WTC11 (cell line): Measurements from ENCODE around the gene RGS5. TPM values are rescaled to one million over a fixed set of nuclear protein-coding genes. Genes with fewer than 3 reads are reported as not detected.

Source experiments
- ATAC-seq: fragments of 200-7000 bp; cut with Tn5 transposase; 2 replicates; pipeline ENCODE4 v1.10.0; 2021; ENCODE audit warnings: mild to moderate bottlenecking, moderate library complexity
- CTCF ChIA-PET: fragments of 300-600 bp; sonication (Branson Sonifier 250); formaldehyde crosslinking; loops from one replicate; lab custom pipeline; 2021; ENCODE audit warnings: antibody characterized with exemption; lab: Charles Lee
- POLR2A ChIA-PET: fragments of 350-600 bp; sonication (Branson Sonifier 250); formaldehyde crosslinking; loops from one replicate; lab custom pipeline; 2021; ENCODE audit warnings: antibody characterized with exemption; lab: Charles Lee
- DNase-seq: peaks from one replicate; pipeline ENCODE4 v3.0.0; 2021; ENCODE audit warnings: low spot score
- H3K27ac Mint-ChIP-seq: 2 replicates; pipeline ENCODE4 v1.8.0; 2021; ENCODE audit warnings: mixed read lengths
- H3K27me3 Mint-ChIP-seq: 2 replicates; pipeline ENCODE4 v1.8.0; 2021; ENCODE audit warnings: low read depth, mild to moderate bottlenecking, moderate library complexity, mixed read lengths
- H3K36me3 Mint-ChIP-seq: 2 replicates; pipeline ENCODE4 v1.8.0; 2021; ENCODE audit warnings: mixed read lengths
- H3K4me1 Mint-ChIP-seq: 2 replicates; pipeline ENCODE4 v1.8.0; 2022; ENCODE audit warnings: mixed read lengths
- H3K4me3 Mint-ChIP-seq: 2 replicates; pipeline ENCODE4 v1.8.0; 2021; ENCODE audit warnings: mild to moderate bottlenecking, moderate library complexity, mixed read lengths
- H3K9me3 Mint-ChIP-seq: 2 replicates; pipeline ENCODE4 v1.8.0; 2021; ENCODE audit warnings: mixed read lengths
- CBFB ChIP-seq: sonication (generic); formaldehyde crosslinking; IDR thresholded peaks from 2 replicates; pipeline ENCODE4 v1.8.1; 2022; ENCODE audit warnings: mild to moderate bottlenecking, low read depth, missing genetic modification reagents
- ETV6 ChIP-seq: sonication (generic); formaldehyde crosslinking; IDR thresholded peaks from 2 replicates; pipeline ENCODE4 v1.8.1; 2022; ENCODE audit warnings: mild to moderate bottlenecking, missing genetic modification reagents
- FOXJ3 ChIP-seq: sonication (generic); formaldehyde crosslinking; IDR thresholded peaks from 2 replicates; pipeline ENCODE4 v1.9.0; 2021; ENCODE audit warnings: missing genetic modification reagents, mild to moderate bottlenecking, borderline replicate concordance
- FOXK1 ChIP-seq: sonication (generic); formaldehyde crosslinking; IDR thresholded peaks from 2 replicates; pipeline ENCODE4 v1.8.0; 2022; ENCODE audit warnings: mild to moderate bottlenecking, moderate library complexity, missing genetic modification reagents
- FOXP1 ChIP-seq: sonication (generic); formaldehyde crosslinking; IDR thresholded peaks from 2 replicates; pipeline ENCODE4 v1.8.0; 2022; ENCODE audit warnings: missing genetic modification reagents, mild to moderate bottlenecking, moderate library complexity, borderline replicate concordance
- GABPB1 ChIP-seq: sonication (generic); formaldehyde crosslinking; IDR thresholded peaks from 2 replicates; pipeline ENCODE4 v1.8.1; 2023; ENCODE audit warnings: mild to moderate bottlenecking, missing genetic modification reagents
- JAZF1 ChIP-seq: fragments of 250-450 bp; sonication (Bioruptor Pico); IDR thresholded peaks from 2 replicates; pipeline ENCODE4 v1.9.0; 2021; ENCODE audit warnings: moderate library complexity, mild to moderate bottlenecking, inconsistent platforms
- KAT7 ChIP-seq: sonication (generic); formaldehyde crosslinking; IDR thresholded peaks from 2 replicates; pipeline ENCODE4 v1.8.1; 2023; ENCODE audit warnings: missing genetic modification reagents, mild to moderate bottlenecking, borderline replicate concordance
- MLX ChIP-seq: sonication (generic); formaldehyde crosslinking; IDR thresholded peaks from 2 replicates; pipeline ENCODE4 v1.8.1; 2023; ENCODE audit warnings: mild to moderate bottlenecking, missing genetic modification reagents, moderate library complexity
- MXD4 ChIP-seq: fragments of 250-450 bp; sonication (Bioruptor Pico); IDR thresholded peaks from 2 replicates; pipeline ENCODE4 v1.8.0; 2021; ENCODE audit warnings: mild to moderate bottlenecking, moderate library complexity, borderline replicate concordance
- NFYB ChIP-seq: sonication (generic); formaldehyde crosslinking; conservative IDR thresholded peaks from 2 replicates; pipeline ENCODE4 v1.8.0; 2022; ENCODE audit warnings: low read depth, missing genetic modification reagents
- PRRX2 ChIP-seq: fragments of 250-450 bp; sonication (Bioruptor Pico); IDR thresholded peaks from 2 replicates; pipeline ENCODE4 v1.8.0; 2021; ENCODE audit warnings: mild to moderate bottlenecking
- RELA ChIP-seq: sonication (generic); formaldehyde crosslinking; IDR thresholded peaks from 2 replicates; pipeline ENCODE4 v1.8.1; 2022; ENCODE audit warnings: missing genetic modification reagents, mild to moderate bottlenecking, borderline replicate concordance
- RORB ChIP-seq: fragments of 250-450 bp; sonication (Bioruptor Pico); IDR thresholded peaks from 2 replicates; pipeline ENCODE4 v1.9.0; 2021; ENCODE audit warnings: mild to moderate bottlenecking
- SP1 ChIP-seq: sonication (generic); formaldehyde crosslinking; conservative IDR thresholded peaks from 2 replicates; pipeline ENCODE4 v1.8.1; 2022; ENCODE audit warnings: missing genetic modification reagents
- TEAD4 ChIP-seq: sonication (generic); formaldehyde crosslinking; IDR thresholded peaks from 2 replicates; pipeline ENCODE4 v1.8.0; 2022; ENCODE audit warnings: mild to moderate bottlenecking, missing genetic modification reagents
- ZNF219 ChIP-seq: sonication (generic); formaldehyde crosslinking; IDR thresholded peaks from 2 replicates; pipeline ENCODE4 v1.8.0; 2023; ENCODE audit warnings: missing genetic modification reagents, mild to moderate bottlenecking, borderline replicate concordance
- ZNF317 ChIP-seq: sonication (generic); formaldehyde crosslinking; IDR thresholded peaks from 2 replicates; pipeline ENCODE4 v1.8.1; 2023; ENCODE audit warnings: low read depth, mild to moderate bottlenecking, moderate library complexity, missing genetic modification reagents, borderline replicate concordance
- ZNF396 ChIP-seq: fragments of 250-450 bp; sonication (Bioruptor Pico); IDR thresholded peaks from 2 replicates; pipeline ENCODE4 v1.8.0; 2021; ENCODE audit warnings: mild to moderate bottlenecking, moderate library complexity, borderline replicate concordance
- total RNA-seq: library from RNA; stranded (reverse); gene quantifications from 3 replicates; pipeline ENCODE4 v1.2.3, GENCODE V29; 2021
- TF ChIP-seq, protein P1 (sequence below): fragments of 250-450 bp; sonication (Bioruptor Pico); conservative IDR thresholded peaks from 2 replicates; pipeline ENCODE4 v1.9.0; 2021; ENCODE audit warnings: mild to moderate bottlenecking
- TF ChIP-seq, protein P2 (sequence below): fragments of 250-450 bp; sonication (Bioruptor Pico); IDR thresholded peaks from 2 replicates; pipeline ENCODE4 v1.9.0; 2021; ENCODE audit warnings: mild to moderate bottlenecking
- TF ChIP-seq, protein P3 (sequence below): sonication (generic); formaldehyde crosslinking; IDR thresholded peaks from 2 replicates; pipeline ENCODE4 v1.8.1; 2022; ENCODE audit warnings: low read depth, missing genetic modification reagents, borderline replicate concordance
- TF ChIP-seq, protein P4 (sequence below): sonication (generic); formaldehyde crosslinking; conservative IDR thresholded peaks from 2 replicates; pipeline ENCODE4 v1.8.1; 2022; ENCODE audit warnings: mild to moderate bottlenecking, missing genetic modification reagents

Gene RGS5
- total RNA-seq, 1 experiment from 2014 or later, result 23.6 TPM

- TF ChIP-seq MLX (no peak), FOXK1 (CRISPR knock-in tag) (no peak), KAT7 (CRISPR knock-in tag) (no peak), MXD4 (CRISPR knock-in tag) (no peak)
- TF ChIP-seq, all 79 proteins: peak for 0
Observed at GRCh38 chr1:163119707-163120106, 83.0 kb downstream of the RGS5 start (continued).

DNA sequence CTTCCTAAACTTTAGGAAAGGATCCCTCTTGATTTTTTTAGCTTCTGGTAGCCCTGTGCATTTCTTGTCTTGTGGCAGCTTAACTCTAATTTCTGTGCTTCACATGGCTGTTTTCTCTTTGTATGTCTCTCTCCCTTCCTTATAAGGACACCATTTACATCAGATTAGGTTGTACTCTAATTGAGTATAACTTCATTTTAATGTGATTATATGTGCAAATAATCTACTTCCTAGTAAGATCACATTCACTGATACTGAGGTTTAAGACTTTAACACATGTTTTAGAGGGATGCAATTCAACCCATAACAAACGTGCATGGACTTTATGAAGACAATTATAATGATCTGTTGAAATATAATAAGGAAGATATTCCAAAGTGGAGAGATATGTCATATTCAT is 86.8 kb downstream of the RGS5 start:
- no peak for DNase-seq
- Mint-ChIP-seq H3K27ac (no peak overlapping the region), H3K4me3 (no peak overlapping the region), H3K9me3 (peaks cover 4% of the 10 kb centered on the region; the same call in 1 of the 2 replicates)
- ATAC-seq, result no peak
- POLR2A ChIA-PET, result no interaction called here
- TF ChIP-seq, protein P1, sequence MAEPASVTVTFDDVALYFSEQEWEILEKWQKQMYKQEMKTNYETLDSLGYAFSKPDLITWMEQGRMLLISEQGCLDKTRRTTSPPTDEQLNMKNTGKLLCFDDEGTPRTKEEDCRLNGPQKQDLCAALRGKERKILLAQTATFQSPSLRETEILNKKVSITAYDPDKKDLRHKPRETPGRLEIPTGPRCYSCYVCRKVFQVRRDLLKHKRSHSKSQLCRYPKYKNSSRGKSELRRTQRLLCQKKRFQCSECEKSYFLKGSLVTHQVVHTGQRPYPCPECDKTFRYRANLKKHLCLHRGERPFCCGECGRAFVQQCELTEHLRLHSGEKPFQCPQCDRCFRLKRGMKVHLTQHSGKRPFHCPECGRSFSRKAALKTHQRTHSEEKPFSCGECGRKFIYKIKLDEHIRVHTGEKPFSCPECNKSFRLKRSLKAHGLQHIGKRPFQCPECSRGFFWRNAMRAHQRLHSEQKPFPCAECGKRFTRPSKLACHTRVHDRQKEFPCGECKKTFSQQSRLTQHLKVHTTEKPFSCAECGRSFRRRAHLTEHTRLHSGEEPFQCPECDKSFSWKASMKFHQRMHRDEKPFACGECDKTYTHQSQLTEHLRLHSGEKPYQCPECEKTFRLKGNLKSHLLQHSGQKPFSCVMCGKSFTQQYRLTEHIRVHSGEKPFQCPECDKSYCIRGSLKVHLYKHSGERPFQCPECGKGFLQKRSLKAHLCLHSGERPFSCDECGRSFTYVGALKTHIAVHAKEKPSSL (CRISPR knock-in tag), result no peak
- TF ChIP-seq, all 79 proteins: peak for 0
- Mint-ChIP-seq H3K36me3 (no peaks in the 10 kb centered on the region), H3K4me1 (peaks cover 7% of the 10 kb centered on the region), H3K27me3 (no peaks in the 10 kb centered on the region; the same call in 1 of the 2 replicates)
- CTCF ChIA-PET, result no interaction called here

GRCh38 chr1:163107655-163108054 is 95.1 kb downstream of the RGS5 start:
- no peaks in the 10 kb centered on the region for H3K4me1 Mint-ChIP-seq
- no peak for ATAC-seq
- CTCF ChIA-PET, result no interaction called here

GRCh38 chr1:163106364-163106987 is 96.2 kb downstream of the RGS5 start:
- Mint-ChIP-seq H3K27ac (no peak overlapping the region), H3K9me3 (peaks cover 34% of the 10 kb centered on the region), H3K36me3 (peaks cover 12% of the 10 kb centered on the region), H3K27me3 (no peaks in the 10 kb centered on the region; the same call in 1 of the 2 replicates), H3K4me1 (no peaks in the 10 kb centered on the region), H3K4me3 (no peak overlapping the region)
- ChIA-PET POLR2A (no interaction called here), CTCF (no interaction called here)
- DNase-seq (no peak), ATAC-seq (no peak)
- TF ChIP-seq, protein P2, sequence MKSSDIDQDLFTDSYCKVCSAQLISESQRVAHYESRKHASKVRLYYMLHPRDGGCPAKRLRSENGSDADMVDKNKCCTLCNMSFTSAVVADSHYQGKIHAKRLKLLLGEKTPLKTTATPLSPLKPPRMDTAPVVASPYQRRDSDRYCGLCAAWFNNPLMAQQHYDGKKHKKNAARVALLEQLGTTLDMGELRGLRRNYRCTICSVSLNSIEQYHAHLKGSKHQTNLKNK (CRISPR knock-in tag), result no peak
- TF ChIP-seq FOXK1 (CRISPR knock-in tag) (no peak), GABPB1 (CRISPR knock-in tag) (no peak), ETV6 (CRISPR knock-in tag) (no peak), JAZF1 (CRISPR knock-in tag) (no peak), RELA (CRISPR knock-in tag) (no peak), ZNF219 (CRISPR knock-in tag) (no peak), FOXP1 (CRISPR knock-in tag) (no peak), ZNF396 (CRISPR knock-in tag) (no peak), TEAD4 (CRISPR knock-in tag) (no peak)

More at GRCh38 chr1:163107655-163108054, 95.1 kb downstream of the RGS5 start:
- Mint-ChIP-seq H3K27ac (no peak overlapping the region), H3K4me3 (no peak overlapping the region), H3K36me3 (peaks cover 12% of the 10 kb centered on the region), H3K9me3 (peaks cover 34% of the 10 kb centered on the region), H3K27me3 (no peaks in the 10 kb centered on the region)
- POLR2A ChIA-PET, result no interaction called here
- TF ChIP-seq, protein P3, sequence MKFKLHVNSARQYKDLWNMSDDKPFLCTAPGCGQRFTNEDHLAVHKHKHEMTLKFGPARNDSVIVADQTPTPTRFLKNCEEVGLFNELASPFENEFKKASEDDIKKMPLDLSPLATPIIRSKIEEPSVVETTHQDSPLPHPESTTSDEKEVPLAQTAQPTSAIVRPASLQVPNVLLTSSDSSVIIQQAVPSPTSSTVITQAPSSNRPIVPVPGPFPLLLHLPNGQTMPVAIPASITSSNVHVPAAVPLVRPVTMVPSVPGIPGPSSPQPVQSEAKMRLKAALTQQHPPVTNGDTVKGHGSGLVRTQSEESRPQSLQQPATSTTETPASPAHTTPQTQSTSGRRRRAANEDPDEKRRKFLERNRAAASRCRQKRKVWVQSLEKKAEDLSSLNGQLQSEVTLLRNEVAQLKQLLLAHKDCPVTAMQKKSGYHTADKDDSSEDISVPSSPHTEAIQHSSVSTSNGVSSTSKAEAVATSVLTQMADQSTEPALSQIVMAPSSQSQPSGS (CRISPR knock-in tag), result no peak
- TF ChIP-seq SP1 (CRISPR knock-in tag) (no peak), ZNF317 (no peak), RORB (CRISPR knock-in tag) (no peak), PRRX2 (CRISPR knock-in tag) (no peak), JAZF1 (CRISPR knock-in tag) (no peak), FOXJ3 (no peak), NFYB (CRISPR knock-in tag) (no peak), CBFB (CRISPR knock-in tag) (no peak)
- TF ChIP-seq, protein P4, sequence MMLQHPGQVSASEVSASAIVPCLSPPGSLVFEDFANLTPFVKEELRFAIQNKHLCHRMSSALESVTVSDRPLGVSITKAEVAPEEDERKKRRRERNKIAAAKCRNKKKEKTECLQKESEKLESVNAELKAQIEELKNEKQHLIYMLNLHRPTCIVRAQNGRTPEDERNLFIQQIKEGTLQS, result no peak
- TF ChIP-seq, protein P1 (CRISPR knock-in tag), result no peak
- DNase-seq, result no peak
